OCI-M1 (cell line): ENCODE measurements around the gene NKTR.
A peak's percentile ranks its signal among the peaks of the same experiment; 100 is the strongest.
"Not testable (repeated sequence)": the region's sequence is repeated elsewhere in the genome, so short reads cannot be mapped to it uniquely, and the experiment has no call there.

ENCODE experiments used
- DNase-seq: peaks from one replicate; lab custom pipeline; 2025; lab: John Stamatoyannopoulos, UW

The NKTR gene

DNA sequence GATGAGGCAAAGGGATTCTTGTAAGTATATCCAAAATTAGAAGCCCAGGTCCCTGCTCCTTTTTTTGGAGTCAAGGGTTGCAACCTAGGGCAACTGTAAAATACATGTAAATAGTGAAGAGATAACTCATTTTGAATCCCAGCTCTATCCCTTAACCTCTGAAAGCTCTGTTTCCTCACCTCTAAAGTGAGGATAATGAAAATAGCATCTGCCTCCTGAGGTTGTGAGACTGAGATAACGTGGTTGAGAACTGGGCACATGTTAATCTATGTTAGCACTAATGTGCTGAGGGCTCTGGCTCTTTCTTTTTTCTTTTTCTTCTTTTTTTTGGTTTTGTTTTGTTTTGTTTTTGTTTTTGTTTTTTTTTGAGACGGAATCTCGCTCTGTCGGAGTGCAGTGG, 4.8 kb upstream of the NKTR start:
- no peak for DNase-seq

DNA sequence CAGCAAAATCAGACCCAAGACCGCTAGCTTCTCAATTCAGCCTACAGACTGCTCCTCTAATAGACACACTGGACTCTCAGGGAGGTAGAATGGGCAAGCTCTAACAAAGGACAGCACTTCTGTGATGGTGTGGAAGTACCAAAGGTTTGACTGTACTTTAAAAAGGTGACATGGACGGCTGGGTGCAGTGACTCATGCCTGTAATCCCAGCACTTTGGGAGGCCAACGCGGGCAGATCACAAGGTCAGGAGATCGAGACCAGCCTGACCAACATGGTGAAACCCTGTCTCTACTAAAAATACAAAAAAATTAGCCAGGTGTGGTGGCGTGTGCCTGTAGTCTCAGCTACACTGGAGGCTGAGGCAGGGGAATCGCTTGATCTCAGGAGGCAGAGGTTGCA, 3.4 kb upstream of the NKTR start:
- DNase-seq: not testable (repeated sequence)

DNA sequence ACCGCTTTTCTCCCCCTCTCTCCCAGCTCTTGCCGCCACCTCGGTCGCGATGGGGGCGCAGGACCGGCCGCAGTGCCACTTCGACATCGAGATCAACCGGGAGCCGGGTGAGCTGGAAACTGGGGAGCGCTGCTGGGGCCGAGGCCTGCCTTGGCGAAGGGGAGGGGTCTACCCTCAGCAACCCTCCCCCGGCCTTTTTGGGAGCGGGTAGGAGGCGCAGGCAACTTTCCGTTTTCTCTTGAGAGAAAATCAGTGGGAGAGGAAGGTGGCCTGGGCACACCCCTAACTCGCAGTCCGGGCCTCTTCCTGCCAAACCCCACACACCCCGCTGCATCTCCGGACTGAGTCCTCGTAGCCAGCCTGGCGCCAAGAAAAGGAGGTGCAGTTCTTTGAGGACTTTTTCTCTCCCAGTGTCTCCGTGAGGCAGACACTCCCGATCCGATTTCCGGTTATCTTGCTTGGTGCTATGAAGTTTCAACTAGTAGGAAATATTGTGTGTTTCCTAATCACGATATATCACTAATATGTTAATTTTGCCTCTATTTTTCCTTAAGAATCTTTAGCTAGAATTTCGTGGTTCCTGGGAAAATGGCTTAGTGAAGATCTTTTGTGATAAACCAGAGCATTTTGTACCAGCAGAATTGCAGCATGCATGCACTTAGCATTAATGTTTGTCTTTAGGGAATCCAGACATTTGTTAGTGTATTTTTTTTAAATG, 631 bp downstream of the NKTR start:
- peak; percentile 80 for DNase-seq

DNA sequence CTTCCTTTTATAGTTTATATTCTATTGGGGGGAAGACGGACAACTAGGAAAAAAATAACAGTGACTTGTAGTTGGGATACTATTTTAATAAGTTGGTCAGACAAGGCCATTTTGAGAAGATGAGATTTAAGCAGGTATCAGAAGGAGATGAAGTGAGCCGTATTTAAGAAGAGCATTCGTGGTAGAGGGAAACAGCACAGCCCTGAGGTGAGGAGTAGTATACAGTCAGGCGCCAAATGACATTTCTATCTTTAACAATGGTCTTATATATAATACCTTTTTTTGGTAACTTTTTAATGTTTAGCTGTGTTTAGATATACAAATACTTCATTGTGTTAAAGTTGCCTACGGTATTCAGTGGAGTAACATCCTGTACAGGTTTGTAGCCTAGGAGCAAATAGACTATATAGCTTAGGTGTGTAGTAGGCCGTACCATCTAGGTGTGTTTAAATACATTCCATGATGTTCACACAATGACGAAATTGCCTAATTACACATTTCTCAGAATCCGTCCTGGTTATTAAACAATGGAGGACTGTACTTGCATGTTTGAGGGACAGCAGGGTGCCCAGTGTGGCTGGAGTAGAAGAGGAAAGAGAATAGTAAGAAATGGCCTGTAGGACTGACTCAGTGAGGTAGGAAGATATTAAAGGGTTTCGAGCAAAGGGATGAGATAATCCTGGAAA, 1.6 kb downstream of the NKTR start:
- peak; percentile 47 for DNase-seq

DNA sequence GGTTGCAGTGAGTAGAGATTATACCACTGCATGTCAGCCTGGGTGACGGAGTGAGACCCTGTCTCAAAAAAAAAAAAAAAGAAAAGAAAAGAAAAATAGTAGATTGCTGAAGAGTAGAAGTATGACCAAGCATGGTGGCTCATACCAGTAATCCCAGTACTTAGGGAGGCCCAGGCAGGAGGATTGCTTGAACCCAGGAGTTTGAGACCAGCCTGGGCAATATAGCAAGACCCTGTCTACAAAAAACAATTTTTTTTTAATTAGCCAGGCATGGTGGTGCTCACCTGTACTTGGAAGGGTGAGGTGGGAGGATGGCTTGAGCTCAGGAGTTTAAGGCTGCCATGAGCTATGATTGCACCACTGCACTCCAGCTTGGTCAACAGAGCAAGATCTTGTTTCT, 2.5 kb downstream of the NKTR start:
- DNase-seq: no peak

DNA sequence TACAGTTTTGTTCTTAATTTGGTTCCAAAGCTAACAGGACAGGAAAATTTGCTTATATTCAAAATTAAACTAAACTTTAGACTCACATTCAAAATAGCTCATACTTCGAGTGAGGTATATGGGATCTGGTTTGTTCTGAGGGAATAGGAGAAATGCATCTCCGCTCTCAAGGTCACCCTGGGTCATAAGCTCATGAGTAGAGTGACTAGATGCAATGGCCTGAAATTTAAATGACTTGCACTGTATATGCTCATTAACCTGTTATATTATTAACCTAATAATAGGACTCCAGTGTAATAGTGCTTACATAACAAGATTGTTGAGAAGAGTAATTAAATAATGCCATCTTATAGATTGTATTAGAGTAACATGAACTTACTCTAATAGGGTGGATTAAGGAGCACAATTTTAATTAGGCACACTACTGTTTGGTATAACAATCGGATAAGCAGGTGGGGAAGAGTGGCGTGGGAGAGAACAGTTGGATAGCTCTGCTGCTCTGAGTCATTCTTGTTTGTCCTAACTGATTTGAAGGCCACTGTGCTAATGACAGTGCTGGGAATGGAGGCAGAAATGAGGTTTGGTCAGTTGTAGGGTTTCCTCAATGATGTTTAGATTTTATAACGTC, 5.2 kb downstream of the NKTR start:
- no peak for DNase-seq

DNA sequence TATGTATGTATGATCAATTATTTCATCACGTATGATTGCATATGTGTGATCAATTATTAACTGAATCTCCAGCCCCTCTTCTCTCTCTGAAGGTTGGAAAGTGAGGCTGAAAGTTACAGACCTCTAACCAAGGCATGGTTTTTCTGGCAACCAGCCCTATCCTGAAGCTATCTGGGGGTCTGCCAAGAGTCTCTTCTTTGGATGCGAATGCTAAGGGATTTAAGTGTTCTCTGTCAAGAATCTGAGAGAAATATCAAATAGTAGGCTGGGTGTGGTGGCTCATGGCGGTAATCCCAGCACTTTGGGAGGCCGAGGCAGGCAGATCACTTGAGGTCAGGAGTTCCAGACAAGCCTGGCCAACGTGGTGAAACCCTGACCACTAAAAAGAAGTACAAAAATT, 8.1 kb downstream of the NKTR start:
- no peak for DNase-seq

DNA sequence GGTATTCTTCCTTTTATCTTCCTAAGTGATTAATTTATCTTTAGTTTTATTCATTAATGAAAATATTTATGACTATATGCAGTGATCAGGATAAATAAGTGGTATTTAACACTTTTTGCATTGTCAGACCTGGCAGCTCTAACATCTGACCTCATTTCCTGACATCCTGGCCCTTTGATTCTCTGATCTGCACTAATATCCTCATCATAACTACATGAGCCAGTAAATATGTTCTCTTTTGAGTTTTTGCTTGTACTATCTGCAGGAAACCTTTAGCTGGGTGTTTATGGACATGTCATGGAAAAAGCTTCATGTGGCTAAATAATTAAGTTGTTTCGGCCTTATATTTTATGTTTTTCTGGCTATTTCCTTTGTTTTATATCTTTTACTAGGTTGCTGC, 10.5 kb downstream of the NKTR start:
- no peak for DNase-seq

DNA sequence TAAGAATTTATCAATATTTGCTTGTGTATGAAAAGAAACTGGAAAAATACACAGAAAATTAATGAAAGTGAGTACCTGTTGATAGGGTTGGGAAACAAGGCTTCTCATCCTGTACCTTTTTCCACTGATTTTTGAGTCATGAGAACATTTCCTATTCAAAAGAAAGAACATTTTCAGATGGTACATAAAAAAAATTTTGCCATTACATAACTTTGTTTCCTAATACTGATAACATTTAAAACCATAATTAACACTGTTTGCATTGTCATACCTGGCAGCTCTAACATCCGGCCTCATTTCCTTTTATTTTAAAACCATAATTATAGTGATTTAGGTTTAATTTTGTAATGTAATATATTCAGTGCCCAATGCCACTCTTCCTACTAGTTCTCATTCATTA, 11.7 kb downstream of the NKTR start:
- DNase-seq: no peak

DNA sequence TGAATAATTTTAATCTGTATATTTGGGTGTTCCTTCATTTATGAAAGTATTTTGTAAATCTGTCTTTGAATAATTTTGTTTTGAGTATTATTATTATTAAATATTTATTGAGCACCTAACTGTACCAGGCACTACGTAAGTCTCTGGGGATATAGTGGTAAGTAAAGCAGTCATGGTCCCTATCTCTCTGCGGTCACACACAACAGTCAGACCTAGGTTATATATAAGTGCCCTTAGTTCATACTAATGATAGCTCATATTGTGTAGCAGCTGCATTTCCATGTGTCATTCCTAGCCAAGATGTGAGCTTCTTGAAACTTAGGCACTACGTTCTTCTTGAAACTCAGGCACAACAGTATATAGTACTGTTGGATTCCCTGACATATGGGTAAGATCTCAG, 12.4 kb downstream of the NKTR start:
- no peak for DNase-seq

DNA sequence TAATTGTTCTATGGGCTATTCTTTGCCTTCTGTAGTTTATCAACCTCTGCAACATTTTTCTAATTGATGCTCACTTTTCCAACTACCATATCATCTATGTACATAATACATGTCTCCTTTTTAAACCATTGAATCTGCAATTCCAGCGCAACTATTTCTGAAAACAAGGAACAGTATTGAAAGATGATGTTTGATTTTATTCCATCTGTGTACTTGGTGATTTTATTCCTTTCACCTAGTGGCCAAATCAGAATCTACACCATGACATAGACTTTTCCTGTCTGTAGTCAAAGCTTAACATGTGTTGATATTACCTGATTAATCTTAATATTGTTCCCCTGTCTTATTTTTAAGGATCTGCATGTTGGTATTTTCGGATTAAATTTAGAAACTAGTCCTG, 13.0 kb downstream of the NKTR start:
- peak; percentile 50 for DNase-seq

DNA sequence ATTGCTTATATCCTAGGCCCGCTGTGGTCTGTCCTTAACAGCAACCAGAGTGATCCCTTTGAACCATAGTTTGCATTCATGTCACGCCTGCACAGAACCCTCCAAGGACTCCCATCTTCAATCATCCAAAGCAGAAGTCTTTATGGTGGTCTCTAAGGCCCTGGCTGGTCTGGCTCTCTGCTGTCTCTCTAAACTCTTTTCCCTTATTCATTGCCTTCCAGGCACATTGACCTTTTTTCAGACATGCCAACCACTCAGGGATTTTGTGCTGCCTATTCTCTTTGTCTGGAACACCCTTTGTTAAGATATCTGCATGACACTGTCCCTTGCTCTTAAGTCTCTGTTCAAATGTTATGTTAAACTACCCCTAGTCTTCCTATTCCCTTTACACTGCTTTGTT, 31.1 kb downstream of the NKTR start:
- DNase-seq: no peak

DNA sequence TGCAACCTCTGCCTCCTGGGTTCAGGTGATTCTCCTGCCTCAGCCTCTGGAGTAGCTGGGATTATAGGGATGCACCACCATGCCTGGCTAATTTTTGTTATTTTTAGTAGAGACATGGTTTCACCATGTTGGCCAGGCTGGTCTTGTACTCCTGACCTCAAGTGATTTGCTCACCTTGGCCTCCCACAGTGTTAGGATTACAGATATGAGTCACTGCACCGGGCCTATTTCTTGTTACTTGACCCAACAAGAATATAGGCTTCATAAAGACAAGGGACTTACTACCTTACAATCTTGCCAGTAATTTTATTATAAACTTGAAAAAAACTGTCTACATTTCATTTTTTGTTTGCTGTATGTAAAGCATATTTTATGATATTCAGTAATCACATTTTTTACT, 31.7 kb downstream of the NKTR start:
- no peak for DNase-seq

DNA sequence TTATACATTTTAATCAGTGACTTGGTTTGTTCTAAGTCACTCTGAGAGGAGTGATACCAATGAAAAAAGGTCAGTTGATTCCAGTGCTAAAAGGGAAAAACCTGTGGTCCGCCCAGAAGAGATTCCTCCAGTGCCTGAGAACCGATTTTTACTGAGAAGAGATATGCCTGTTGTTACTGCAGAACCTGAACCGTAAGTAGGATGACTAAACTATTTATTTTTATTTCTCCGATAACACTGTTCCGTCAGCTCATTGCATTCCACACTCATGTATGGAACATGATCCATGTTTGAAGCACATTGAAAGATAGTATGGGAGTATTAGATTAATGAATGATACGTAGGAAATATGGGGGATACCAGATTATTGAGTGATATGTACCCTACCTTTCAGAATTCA, 33.1 kb downstream of the NKTR start:
- DNase-seq: no peak

DNA sequence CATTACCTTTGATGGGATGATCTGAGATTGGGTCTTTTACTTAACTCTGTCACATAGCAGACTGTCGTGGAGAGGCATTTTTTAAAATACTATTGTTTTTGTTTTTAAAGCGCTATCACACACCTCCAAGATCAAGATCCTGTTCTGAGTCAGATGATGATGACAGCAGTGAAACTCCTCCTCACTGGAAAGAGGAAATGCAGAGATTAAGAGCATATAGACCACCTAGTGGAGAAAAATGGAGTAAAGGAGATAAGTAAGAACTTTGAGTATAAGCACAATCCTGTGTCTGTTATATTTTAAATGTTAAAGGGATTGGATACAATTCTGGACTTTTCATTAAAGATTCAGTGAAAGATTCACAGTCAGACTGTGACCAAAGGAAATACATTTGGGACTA, 34.6 kb downstream of the NKTR start:
- DNase-seq: peak; percentile 74

DNA sequence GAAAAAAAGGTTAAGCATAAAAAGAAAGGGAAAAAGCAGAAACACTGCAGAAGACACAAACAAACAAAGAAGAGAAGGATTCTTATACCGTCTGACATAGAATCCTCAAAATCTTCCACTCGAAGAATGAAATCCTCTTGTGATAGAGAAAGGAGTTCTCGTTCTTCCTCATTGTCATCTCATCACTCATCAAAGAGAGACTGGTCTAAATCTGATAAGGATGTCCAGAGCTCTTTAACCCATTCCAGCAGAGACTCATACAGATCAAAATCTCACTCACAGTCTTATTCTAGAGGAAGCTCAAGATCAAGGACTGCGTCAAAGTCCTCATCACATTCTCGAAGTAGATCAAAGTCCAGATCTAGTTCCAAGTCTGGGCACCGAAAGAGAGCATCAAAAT, 36.5 kb downstream of the NKTR start:
- no peak for DNase-seq

DNA sequence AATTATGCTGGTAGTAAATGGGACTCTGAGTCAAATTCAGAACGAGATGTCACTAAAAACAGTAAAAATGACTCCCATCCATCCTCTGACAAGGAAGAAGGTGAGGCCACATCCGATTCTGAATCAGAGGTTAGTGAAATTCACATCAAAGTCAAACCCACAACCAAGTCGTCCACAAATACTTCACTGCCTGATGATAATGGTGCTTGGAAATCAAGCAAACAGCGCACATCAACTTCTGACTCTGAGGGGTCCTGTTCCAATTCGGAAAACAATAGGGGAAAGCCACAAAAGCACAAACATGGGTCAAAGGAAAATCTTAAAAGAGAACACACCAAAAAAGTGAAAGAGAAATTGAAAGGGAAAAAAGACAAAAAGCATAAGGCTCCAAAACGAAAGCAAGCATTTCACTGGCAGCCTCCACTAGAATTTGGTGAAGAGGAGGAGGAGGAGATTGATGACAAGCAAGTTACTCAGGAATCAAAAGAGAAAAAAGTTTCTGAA, 37.9 kb downstream of the NKTR start:
- DNase-seq: no peak

DNA sequence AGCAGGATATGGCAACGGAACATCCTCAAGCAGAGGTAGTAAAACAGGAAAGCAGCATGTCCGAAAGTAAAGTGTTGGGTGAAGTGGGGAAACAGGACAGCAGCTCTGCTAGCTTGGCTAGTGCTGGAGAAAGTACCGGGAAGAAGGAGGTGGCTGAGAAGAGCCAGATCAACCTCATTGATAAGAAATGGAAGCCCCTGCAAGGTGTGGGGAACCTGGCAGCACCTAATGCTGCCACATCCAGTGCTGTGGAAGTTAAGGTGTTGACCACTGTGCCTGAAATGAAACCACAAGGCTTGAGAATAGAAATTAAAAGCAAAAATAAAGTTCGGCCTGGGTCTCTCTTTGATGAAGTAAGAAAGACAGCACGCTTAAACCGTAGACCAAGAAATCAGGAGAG, 38.7 kb downstream of the NKTR start:
- DNase-seq: no peak

DNA sequence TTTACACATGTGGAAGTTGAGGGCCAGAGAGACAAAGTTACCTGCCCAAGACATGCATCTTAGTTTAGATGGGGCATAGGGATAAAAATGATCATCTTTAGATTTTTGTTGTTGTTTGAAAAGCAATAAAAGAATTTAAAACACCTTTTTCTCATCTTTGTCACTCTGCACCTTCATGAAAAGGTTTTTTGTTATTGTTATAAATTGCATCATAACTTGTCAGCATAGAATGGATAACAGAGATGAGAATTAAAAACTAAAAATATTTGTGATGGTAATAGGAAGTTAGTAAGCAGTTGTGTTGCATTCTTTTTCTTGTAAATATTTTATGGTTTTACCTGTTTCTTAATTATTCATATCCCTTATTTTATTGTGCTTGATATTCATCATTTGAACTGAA, 39.6 kb downstream of the NKTR start:
- DNase-seq: no peak

DNA sequence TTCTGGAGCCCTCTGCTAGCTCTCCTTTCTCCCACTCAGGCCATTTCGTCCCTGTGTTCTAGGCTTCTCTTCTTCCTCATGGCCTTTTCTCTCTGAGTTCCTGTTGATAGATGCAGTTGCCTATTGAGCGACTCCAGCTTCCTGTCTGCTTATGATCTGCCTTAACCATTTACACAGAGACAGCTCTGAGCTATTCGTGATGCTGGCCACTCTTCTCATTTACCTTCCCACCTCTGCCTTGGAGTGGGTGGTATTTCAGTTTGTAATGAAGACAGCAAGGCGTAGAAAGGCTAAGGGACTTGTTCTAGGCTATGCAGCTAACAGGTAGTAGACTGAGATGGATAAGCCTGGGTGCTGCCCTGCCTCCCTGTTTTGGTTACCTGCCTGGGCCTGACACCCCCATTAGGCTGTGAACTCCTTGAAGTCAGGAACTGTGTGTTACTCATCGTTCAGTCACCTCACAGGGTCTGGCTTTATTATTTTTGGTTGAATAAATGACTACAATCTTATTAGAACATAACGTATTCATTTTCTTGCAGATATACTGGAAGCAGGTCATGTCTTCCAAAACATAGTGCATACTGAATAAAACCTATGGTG, 40.4 kb downstream of the NKTR start:
- no peak for DNase-seq

DNA sequence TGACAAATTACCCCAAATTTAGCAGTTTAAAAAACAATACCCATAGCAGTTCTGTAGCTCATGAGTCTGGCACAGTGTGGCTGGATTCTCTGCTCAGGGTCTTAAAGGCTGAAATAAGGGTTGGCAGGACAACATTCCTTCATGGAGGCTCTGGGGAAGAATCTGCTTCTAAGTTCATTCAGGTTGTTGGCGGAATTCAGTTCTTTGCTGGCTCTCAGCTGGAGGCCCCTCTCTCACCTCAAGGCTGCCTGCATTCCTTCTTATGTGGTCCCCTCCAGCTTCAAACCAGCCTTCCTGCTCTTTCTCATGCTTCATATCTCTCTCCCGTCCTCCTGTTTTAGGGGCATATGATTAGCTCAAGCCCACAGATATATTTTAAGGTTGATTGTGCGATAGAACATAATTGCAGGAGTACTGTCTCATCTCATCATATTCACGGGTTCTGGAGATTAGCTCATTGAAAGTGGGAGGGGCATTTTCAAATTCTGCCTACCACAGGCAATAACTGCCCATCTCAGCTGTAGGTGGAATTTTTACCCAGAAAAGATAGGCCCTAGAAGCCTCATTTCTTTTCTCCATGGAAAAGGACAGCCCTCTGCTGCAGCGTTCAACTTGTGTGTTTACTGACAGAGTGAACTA, 47.5 kb downstream of the NKTR start:
- no peak for DNase-seq

DNA sequence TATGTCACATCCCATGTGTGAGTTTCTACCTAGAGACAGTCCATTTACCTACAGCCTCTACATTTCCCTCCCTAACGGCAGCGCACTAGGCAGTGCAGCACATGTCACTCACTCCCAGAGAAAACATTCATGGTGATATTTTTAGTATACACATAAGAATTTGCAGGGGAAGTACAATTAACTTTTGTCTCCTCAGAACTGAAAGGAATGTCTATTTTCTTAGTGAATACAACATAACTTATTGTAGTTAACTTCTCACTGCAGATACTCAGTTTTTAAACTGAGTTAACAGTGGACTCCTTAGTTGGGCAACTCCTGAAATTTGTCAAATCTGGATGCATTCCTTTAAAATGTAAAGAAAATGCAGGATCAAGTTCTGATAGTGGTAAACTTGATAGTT, 48.5 kb downstream of the NKTR start:
- no peak for DNase-seq

DNA sequence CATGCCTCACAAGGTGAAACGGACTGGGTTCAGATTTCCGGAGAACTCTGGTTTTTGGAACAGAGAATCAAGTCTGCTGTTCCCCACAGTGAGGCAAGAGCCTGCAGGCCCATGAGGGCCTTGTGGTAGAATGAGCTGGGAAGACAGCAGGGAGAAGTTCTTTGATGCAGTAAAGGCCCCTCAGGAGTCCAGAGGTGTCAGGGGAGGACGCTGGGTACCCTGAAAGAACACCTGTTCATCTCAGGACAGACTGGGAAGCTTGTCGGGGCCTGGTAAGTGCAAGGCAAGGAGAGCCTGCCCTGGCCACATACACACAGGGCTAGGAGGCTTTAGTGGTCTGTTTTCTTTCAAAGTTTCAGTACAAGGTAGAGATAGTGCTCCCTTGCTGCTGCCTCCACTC, 49.3 kb downstream of the NKTR start:
- DNase-seq: no peak
